ENCODE data around the gene APBA1.
A peak's percentile ranks its signal among the peaks of the same experiment; 100 is the strongest.

Gene APBA1

DNA sequence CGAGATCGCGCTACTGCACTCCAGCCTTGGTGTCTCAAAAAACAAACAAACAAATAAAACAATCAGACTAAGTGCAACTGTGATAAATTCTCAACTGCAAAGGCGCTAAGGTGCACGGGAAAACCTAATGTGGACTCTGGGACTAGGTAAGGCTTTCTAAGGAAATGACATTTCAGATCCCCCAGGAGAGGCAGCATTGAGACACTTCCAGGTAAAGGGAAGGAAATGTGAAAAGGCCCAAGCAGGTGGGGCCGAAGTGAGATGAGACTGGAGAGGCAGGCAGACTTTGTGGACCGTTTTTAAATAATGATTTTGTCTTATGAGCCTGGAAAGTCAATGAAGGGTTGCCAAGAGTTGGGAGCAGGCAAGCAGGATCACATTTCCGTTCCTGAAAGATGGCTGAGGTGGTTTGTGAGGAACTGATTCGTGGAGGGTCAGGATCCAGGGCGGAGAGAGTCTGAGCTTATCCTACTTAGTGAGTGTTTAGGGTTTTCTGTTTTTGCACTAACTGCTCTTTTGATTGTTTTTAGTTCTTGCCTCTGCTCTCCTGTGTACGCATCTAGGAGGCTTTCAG lies 2.0 kb upstream of the APBA1 start:
- Mint-ChIP-seq H3K9me3 (no peaks in the 10 kb centered on the region), H3K4me1 (peaks cover 22% of the 10 kb centered on the region), H3K4me3 (no peak overlapping the region), H3K27me3 (peaks cover 31% of the 10 kb centered on the region), H3K27ac (no peak overlapping the region), H3K36me3 (no peaks in the 10 kb centered on the region)
- CTCF ChIA-PET: interaction anchor here (1.0 to 2.4 kb wide), 4 partner anchors 18 to 252 kb away, joined by 3 to 9 read pairs (median 6); no protein-coding TSS in a partner anchor
- DNase-seq: no peak

DNA sequence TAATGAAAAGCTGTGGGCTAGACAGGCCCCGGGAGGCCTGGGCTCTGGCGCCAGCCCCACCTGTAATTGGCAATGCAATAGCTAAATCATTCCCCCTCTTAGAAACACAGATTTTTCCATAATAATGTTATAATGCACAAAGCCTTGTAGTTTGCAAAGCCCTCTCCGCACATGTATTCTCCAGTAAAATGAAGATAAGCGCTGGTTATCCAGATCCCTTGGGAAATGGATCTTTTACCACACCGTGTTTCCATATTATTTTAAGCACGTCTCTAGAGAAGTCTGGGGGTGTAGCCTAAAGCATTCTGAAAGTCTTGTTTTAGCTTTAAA lies 1.1 kb upstream of the APBA1 start:
- H3K27ac Mint-ChIP-seq: no peak overlapping the region
- CTCF ChIA-PET: interaction anchor here (0.7 to 2.4 kb wide), 6 partner anchors 18 to 252 kb away, joined by 3 to 9 read pairs (median 6); no protein-coding TSS in a partner anchor
- H3K27me3 Mint-ChIP-seq: peaks cover 31% of the 10 kb centered on the region
- H3K4me3 Mint-ChIP-seq: peak overlapping the region; percentile 73
- H3K9me3 Mint-ChIP-seq: no peaks in the 10 kb centered on the region
- peaks cover 22% of the 10 kb centered on the region for H3K4me1 Mint-ChIP-seq
- DNase-seq: no peak
- H3K36me3 Mint-ChIP-seq: no peaks in the 10 kb centered on the region

- no peaks in the 10 kb centered on the region for H3K9me3 Mint-ChIP-seq
- CTCF ChIA-PET: interaction anchor here (0.7 to 2.4 kb wide), 11 partner anchors 10 to 251 kb away, joined by 3 to 9 read pairs (median 4); no protein-coding TSS in a partner anchor
- peak overlapping the region; percentile 68 for H3K27ac Mint-ChIP-seq
- peak overlapping the region; percentile 73 for H3K4me3 Mint-ChIP-seq
- peaks cover 31% of the 10 kb centered on the region for H3K27me3 Mint-ChIP-seq
- H3K4me1 Mint-ChIP-seq: peaks cover 22% of the 10 kb centered on the region
- DNase-seq: peak; percentile 83
- H3K36me3 Mint-ChIP-seq: no peaks in the 10 kb centered on the region
Observed at GRCh38 chr9:69672596-69673310, 582 bp upstream of the APBA1 start.

GRCh38 chr9:69671311-69671878 lies 776 bp downstream of the APBA1 start:
- no peak for DNase-seq
- H3K27me3 Mint-ChIP-seq: peaks cover 31% of the 10 kb centered on the region
- H3K4me1 Mint-ChIP-seq: peaks cover 22% of the 10 kb centered on the region
- no peak overlapping the region for H3K27ac Mint-ChIP-seq
- H3K36me3 Mint-ChIP-seq: no peaks in the 10 kb centered on the region
- H3K9me3 Mint-ChIP-seq: no peaks in the 10 kb centered on the region
- H3K4me3 Mint-ChIP-seq: peak overlapping the region; percentile 57
- CTCF ChIA-PET: interaction anchor here (0.8 to 2.0 kb wide), 4 partner anchors 9 to 208 kb away, joined by 3 to 8 read pairs (median 4); no protein-coding TSS in a partner anchor

DNA sequence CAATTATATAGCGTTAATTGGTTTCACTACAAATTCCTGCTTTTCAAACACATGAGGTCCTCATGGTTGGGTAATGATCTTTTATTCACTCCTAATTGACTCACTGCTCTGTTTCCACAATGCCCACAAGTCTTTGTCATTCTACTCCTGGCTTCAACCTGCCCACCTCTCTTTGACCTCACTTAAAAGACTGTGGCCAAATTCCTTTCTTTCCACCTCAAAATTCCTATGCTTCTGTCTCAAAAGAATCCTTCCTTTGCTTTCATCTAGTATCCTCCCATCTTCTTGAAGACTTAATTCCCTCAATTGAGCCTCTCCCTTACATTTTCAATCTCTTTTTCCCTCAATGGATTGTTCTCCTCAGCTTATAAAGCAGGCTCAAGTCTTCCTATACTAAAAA lies 4.9 kb downstream of the APBA1 start:
- H3K36me3 Mint-ChIP-seq: no peaks in the 10 kb centered on the region
- H3K4me1 Mint-ChIP-seq: peaks cover 7% of the 10 kb centered on the region
- H3K9me3 Mint-ChIP-seq: no peaks in the 10 kb centered on the region
- CTCF ChIA-PET: no interaction called here
- H3K27ac Mint-ChIP-seq: no peak overlapping the region
- H3K27me3 Mint-ChIP-seq: peaks cover 18% of the 10 kb centered on the region
- H3K4me3 Mint-ChIP-seq: no peak overlapping the region
- no peak for DNase-seq

- H3K27ac Mint-ChIP-seq: no peak overlapping the region
- no peak for DNase-seq
- no peaks in the 10 kb centered on the region for H3K9me3 Mint-ChIP-seq
Observed at GRCh38 chr9:69660304-69660703, 11.9 kb downstream of the APBA1 start.

DNA sequence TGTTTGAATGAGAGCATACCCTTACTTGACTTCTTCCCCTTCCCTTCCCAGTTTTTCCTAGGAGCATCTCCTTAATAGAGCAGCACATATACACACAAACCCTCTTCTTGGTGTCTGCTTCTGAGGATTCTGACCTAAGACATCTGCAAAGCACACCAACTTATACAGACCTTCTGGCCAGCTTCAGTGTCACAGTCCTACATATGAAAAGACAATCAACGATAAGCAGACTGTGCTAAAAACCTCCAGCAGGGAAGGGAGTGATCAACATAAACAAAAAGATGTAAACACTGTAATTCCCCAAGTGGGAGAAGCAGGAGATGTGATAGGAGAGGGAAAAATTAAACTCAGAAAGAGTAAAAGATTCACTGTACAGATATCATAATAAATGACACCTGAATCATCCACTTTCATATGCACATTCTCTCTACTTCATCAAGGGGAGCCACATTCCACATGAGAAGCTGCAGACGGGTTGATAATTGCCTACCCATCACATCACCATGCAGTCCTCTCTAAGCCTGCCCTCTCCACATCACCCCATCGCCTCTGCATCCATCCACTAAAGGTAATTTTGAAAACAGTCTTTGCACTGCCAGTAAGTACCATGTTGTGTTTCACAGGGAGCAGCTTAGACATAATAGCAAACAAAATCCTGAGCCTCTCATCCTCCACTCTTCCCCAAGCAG lies 13.0 kb downstream of the APBA1 start:
- CTCF ChIA-PET: no interaction called here
- no peak overlapping the region for H3K4me3 Mint-ChIP-seq
- H3K27me3 Mint-ChIP-seq: peaks cover 12% of the 10 kb centered on the region
- no peaks in the 10 kb centered on the region for H3K9me3 Mint-ChIP-seq
- no peak for DNase-seq
- H3K27ac Mint-ChIP-seq: no peak overlapping the region
- no peaks in the 10 kb centered on the region for H3K36me3 Mint-ChIP-seq
- H3K4me1 Mint-ChIP-seq: no peaks in the 10 kb centered on the region

More at GRCh38 chr9:69660304-69660703, 11.9 kb downstream of the APBA1 start:
- H3K36me3 Mint-ChIP-seq: no peaks in the 10 kb centered on the region
- peaks cover 12% of the 10 kb centered on the region for H3K27me3 Mint-ChIP-seq
- CTCF ChIA-PET: no interaction called here
- H3K4me3 Mint-ChIP-seq: no peak overlapping the region
- H3K4me1 Mint-ChIP-seq: no peaks in the 10 kb centered on the region

- peaks cover 12% of the 10 kb centered on the region for H3K27me3 Mint-ChIP-seq
- CTCF ChIA-PET: no interaction called here
- H3K4me1 Mint-ChIP-seq: no peaks in the 10 kb centered on the region
- no peak overlapping the region for H3K27ac Mint-ChIP-seq
- H3K9me3 Mint-ChIP-seq: no peaks in the 10 kb centered on the region
- no peak overlapping the region for H3K4me3 Mint-ChIP-seq
- no peak for DNase-seq
- no peaks in the 10 kb centered on the region for H3K36me3 Mint-ChIP-seq
Observed at GRCh38 chr9:69657269-69657668, 14.9 kb downstream of the APBA1 start.

DNA sequence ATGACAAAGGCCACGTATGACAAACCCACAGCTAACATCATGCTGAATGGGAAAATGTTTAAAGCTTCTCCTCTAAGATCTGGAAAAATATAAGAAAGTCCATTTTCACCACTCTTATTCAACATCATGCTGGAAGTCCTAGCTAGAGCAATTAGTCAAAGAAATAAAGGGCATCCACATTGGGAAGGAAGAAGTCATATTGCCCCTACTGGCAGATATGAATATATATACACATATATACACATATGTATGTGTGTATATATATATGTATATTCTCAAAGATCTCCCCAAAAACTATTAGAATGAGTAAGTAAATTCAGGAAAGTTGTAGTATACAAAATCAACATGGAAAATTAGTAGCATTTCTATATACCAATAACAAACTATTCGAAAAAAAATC lies 17.1 kb downstream of the APBA1 start:
- Mint-ChIP-seq H3K9me3 (no peaks in the 10 kb centered on the region), H3K36me3 (no peaks in the 10 kb centered on the region)
- CTCF ChIA-PET: no interaction called here

GRCh38 chr9:69653261-69653660 lies 18.9 kb downstream of the APBA1 start:
- Mint-ChIP-seq H3K36me3 (no peaks in the 10 kb centered on the region), H3K27ac (no peak overlapping the region), H3K4me3 (no peak overlapping the region), H3K9me3 (no peaks in the 10 kb centered on the region), H3K27me3 (peaks cover 13% of the 10 kb centered on the region), H3K4me1 (no peaks in the 10 kb centered on the region)
- no peak for DNase-seq
- CTCF ChIA-PET: no interaction called here

More for the DNA sequence above, 17.1 kb downstream of the APBA1 start:
- no peak for DNase-seq
- H3K4me1 Mint-ChIP-seq: no peaks in the 10 kb centered on the region
- H3K27ac Mint-ChIP-seq: no peak overlapping the region
- H3K4me3 Mint-ChIP-seq: no peak overlapping the region
- H3K27me3 Mint-ChIP-seq: peaks cover 8% of the 10 kb centered on the region

GRCh38 chr9:69649566-69650250 lies 22.5 kb downstream of the APBA1 start:
- H3K27ac Mint-ChIP-seq: no peak overlapping the region
- no peaks in the 10 kb centered on the region for H3K4me1 Mint-ChIP-seq
- DNase-seq: no peak
- no peaks in the 10 kb centered on the region for H3K9me3 Mint-ChIP-seq
- CTCF ChIA-PET: no interaction called here
- H3K27me3 Mint-ChIP-seq: peaks cover 10% of the 10 kb centered on the region
- no peak overlapping the region for H3K4me3 Mint-ChIP-seq
- no peaks in the 10 kb centered on the region for H3K36me3 Mint-ChIP-seq

DNA sequence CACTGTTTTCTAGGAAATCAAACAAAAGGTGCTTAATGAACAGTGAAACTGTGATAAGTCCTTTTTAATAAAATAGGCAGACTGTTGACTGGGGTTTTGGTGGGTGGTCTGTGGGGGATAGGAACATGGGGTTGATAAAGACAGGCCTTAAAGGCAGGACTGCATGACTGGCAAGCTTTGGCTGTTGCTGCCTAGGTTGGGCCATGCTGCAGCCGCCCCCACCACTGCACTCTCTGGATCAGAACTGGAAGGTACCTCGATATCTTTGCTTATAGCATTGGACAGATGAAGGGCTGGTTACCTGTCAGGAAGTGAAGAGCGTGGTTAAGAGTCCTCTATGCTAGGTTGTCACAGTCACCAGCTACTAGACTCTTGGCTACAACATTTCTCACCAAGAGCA lies 24.4 kb downstream of the APBA1 start:
- no peaks in the 10 kb centered on the region for H3K36me3 Mint-ChIP-seq
- CTCF ChIA-PET: no interaction called here
- no peak overlapping the region for H3K4me3 Mint-ChIP-seq
- H3K27ac Mint-ChIP-seq: no peak overlapping the region
- no peak for DNase-seq
- H3K27me3 Mint-ChIP-seq: peaks cover 10% of the 10 kb centered on the region
- no peaks in the 10 kb centered on the region for H3K4me1 Mint-ChIP-seq
- H3K9me3 Mint-ChIP-seq: no peaks in the 10 kb centered on the region

GRCh38 chr9:69646810-69647209 lies 25.4 kb downstream of the APBA1 start:
- Mint-ChIP-seq H3K36me3 (no peaks in the 10 kb centered on the region), H3K9me3 (no peaks in the 10 kb centered on the region), H3K4me1 (no peaks in the 10 kb centered on the region), H3K27ac (no peak overlapping the region), H3K4me3 (no peak overlapping the region), H3K27me3 (peaks cover 10% of the 10 kb centered on the region)
- CTCF ChIA-PET: no interaction called here
- DNase-seq: no peak

GRCh38 chr9:69645488-69645887 lies 26.7 kb downstream of the APBA1 start:
- no peak for DNase-seq
- Mint-ChIP-seq H3K36me3 (no peaks in the 10 kb centered on the region), H3K4me3 (no peak overlapping the region), H3K27me3 (peaks cover 10% of the 10 kb centered on the region), H3K4me1 (no peaks in the 10 kb centered on the region), H3K9me3 (no peaks in the 10 kb centered on the region), H3K27ac (no peak overlapping the region)
- CTCF ChIA-PET: no interaction called here
